Measurements from ENCODE around the gene MAMDC2.

- TF ChIP-seq POLR2A (IDR thresholded peaks at IDR 0.05), result no peak
- TF ChIP-seq, protein P1, sequence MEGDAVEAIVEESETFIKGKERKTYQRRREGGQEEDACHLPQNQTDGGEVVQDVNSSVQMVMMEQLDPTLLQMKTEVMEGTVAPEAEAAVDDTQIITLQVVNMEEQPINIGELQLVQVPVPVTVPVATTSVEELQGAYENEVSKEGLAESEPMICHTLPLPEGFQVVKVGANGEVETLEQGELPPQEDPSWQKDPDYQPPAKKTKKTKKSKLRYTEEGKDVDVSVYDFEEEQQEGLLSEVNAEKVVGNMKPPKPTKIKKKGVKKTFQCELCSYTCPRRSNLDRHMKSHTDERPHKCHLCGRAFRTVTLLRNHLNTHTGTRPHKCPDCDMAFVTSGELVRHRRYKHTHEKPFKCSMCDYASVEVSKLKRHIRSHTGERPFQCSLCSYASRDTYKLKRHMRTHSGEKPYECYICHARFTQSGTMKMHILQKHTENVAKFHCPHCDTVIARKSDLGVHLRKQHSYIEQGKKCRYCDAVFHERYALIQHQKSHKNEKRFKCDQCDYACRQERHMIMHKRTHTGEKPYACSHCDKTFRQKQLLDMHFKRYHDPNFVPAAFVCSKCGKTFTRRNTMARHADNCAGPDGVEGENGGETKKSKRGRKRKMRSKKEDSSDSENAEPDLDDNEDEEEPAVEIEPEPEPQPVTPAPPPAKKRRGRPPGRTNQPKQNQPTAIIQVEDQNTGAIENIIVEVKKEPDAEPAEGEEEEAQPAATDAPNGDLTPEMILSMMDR (IDR thresholded peaks at IDR 0.05), result no peak
These were observed 178.7 kb downstream of the MAMDC2 start for GRCh38 chr9:70222354-70222753.

Data from thyroid gland (tissue), 4 donors.